WI38 (cell line): ENCODE measurements around the gene IDI1.
A peak's percentile ranks its signal among the peaks of the same experiment; 100 is the strongest.

Source experiments
- H3K4me3 ChIP-seq: 2 replicates; pipeline ENCODE4 v1.5.1; 2011; ENCODE audit warnings: low read depth, mild to moderate bottlenecking, control low read depth, low read length
- TF ChIP-seq, protein P1 (sequence below): IDR thresholded peaks from 2 replicates; pipeline ENCODE4 v1.5.1; 2012; ENCODE audit warnings: low read depth, mild to moderate bottlenecking, control low read depth, low read length

Gene IDI1

DNA sequence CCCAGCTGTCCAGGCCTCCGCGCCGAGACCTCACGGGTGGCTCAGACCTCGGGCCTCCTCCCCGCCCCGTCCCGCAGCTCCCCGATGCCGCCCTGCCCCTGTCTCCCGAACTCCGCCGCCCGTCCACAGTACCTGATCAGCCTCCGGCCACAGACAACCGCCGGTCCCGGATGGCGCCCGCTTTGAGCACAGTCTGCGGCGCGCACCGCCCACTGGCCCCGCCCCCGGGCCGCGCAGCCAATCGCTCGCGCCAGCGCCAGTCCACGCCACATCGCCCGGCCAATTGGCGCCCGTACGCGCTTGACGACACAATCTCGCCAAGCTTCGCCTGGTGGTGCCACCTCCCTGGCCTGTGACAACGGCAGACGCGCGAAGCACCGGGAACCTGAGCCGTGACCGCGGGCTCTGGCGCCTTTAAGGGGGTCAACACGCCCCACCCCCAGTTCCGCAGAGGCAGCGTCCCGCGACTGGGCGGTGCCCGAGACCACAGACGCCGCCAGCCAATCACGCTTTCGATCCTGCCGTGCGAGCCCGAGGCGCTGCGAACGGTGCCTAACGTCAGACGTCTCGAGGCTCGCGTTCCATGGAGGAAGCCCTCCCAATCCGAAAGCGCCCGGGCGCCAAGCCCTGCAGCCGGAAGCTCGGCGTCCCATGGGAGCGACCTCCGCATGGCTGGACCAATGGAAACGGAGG, at the start of gene IDI1:
IDI1 (minus strand) TSS at position 388 of the 693 bp plus-strand sequence; CDS start at position 272, 116 bp downstream.
- TF ChIP-seq, protein P1, sequence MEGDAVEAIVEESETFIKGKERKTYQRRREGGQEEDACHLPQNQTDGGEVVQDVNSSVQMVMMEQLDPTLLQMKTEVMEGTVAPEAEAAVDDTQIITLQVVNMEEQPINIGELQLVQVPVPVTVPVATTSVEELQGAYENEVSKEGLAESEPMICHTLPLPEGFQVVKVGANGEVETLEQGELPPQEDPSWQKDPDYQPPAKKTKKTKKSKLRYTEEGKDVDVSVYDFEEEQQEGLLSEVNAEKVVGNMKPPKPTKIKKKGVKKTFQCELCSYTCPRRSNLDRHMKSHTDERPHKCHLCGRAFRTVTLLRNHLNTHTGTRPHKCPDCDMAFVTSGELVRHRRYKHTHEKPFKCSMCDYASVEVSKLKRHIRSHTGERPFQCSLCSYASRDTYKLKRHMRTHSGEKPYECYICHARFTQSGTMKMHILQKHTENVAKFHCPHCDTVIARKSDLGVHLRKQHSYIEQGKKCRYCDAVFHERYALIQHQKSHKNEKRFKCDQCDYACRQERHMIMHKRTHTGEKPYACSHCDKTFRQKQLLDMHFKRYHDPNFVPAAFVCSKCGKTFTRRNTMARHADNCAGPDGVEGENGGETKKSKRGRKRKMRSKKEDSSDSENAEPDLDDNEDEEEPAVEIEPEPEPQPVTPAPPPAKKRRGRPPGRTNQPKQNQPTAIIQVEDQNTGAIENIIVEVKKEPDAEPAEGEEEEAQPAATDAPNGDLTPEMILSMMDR: no peak
- peak within 1 kb of the TSS; percentile 87 for H3K4me3 ChIP-seq

DNA sequence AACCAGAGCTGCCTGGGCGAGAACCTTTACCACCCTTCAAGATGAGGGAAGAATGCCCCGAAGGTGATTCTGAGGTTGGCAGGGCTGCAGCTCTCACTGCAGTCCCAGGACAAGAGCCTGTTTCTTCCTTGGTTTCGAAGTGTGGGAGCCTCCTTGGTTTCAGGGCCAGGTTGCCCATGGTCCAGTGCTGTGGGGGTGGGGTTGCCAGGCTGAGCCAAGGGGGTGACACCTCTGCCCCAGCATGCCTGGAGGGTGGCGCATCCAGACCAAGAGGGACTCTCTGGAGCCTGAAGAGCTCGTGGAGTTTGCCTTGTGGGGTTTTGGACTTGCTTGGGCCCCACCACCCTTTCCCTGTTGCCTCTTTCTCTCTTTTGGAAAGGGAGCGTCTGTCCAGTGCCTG, 48.5 kb upstream of the IDI1 start:
- TF ChIP-seq, protein P1: no peak
- H3K4me3 ChIP-seq: no peak overlapping the region

DNA sequence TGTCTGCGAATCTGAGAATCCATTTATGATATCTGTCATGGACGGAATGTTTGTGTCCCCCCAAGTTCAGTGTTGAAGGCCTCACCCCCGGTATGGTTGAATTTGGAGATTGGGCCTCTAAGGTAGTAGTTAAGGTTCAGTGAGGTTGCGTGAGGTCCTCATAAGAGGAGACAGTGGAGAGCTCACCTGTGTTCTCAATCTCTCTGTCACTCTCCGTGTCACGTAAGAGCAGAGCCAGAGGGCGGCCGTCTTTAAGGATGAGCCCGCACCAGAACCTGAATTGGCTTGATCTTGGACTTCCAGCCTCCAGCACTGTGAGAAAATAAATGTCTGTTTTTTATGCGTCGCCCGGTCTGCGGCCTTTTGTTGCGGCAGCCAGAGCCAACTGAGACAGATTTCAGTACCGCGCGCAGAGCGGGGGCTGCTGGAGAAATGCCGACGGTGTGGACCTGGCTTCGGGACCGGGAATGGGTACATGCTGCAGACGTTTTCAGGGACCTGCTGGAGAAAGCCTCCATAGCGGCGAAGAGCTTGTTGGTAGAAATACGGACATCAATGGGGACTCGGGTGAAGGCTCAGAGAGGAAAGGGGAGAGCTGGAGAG, 47.5 kb upstream of the IDI1 start:
- H3K4me3 ChIP-seq: no peak overlapping the region
- TF ChIP-seq, protein P1: no peak

DNA sequence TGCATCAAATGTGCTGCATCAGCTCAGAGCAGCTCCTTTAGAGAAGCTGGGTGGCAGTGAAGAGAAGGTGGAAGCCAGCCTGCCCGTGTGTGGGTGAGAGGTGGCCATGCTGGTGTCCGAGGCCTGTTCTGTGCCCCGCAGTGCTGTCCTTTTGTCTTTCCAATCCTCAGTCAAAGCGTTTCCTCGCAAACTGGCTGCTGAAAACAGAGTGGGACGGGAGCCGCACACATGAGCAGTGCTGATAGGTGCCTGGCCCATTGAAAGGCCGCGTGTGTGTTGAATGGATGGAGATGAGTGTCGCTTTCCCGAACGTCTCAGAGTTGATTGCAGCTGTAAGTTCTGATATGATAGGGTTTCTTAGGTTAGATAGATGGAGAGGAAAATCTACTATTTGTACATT, 46.6 kb upstream of the IDI1 start:
- TF ChIP-seq, protein P1: no peak
- no peak overlapping the region for H3K4me3 ChIP-seq

DNA sequence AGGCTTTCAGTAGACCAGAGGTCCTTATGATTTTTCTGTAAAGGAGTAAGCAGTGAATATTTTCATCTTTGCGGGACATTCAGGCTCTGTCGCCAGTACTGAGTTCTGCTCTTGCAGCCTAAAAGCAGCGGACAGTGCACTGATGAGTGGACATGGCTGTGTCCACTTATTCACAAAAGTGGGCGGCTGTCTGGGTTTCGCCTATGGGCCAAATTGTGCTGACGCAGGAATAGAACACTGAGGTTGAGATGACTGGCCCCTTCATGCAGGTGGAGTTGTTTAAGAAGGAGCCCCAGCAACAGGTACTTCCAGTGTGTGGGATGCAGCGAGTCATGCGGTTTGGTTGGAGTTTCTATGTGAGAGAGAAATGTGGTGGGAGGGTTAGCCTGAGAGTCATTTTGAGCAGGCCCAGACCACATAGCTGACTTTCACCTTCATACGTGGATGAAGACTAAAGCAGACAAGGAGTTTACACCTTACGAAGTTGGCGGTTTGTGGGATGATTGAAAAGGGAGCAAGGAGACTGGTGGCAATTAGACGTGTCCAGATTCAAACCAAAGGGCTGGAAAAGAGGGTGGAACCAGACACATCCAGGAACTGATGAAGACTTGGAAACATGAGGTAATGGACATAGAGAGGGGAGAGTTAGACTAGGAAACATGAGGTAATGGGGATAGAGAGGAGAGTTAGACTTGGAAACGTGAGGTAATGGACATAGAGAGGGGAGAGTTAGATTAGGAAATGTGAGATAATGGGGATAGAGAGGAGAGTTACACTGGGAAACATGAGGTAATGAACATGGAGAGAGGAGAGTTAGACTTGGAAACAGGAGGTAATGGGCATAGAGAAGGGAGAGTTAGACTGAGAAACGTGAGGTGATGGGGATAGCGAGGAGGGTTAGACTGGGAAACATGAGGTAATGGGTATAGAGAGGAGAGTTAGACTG, 45.5 kb upstream of the IDI1 start:
- H3K4me3 ChIP-seq: no peak overlapping the region
- TF ChIP-seq, protein P1: no peak

DNA sequence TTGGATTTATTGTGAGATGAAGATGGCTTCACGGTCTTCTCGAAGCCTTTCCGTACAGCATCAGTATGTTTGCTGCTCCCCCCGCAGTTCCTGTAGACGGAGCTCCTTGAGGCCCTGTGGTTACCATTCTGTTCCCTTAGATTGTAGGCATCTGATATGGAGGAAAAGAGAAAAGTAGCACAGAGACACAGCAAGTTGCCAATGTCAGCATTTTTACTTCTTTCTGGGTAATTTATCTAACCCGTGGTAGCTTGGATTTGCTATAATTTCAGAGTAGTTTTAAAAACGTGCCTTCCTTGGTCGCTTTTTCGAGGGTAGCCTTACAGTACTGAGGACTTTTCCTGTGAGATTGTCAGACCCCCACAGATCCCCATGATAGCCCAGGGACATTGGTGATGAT, 44.8 kb upstream of the IDI1 start:
- TF ChIP-seq, protein P1: no peak
- no peak overlapping the region for H3K4me3 ChIP-seq
